ENCODE results near the gene MIEF2. TPM values are rescaled to one million over a fixed set of nuclear protein-coding genes. Genes with fewer than 3 reads are reported as not detected.
"Not testable (repeated sequence)": the region's sequence is repeated elsewhere in the genome, so short reads cannot be mapped to it uniquely, and the experiment has no call there.

MIEF2 gene
- total and polyA plus RNA-seq, 9 donors, result 12.0 to 15.5 (median 14.1) TPM

DNA sequence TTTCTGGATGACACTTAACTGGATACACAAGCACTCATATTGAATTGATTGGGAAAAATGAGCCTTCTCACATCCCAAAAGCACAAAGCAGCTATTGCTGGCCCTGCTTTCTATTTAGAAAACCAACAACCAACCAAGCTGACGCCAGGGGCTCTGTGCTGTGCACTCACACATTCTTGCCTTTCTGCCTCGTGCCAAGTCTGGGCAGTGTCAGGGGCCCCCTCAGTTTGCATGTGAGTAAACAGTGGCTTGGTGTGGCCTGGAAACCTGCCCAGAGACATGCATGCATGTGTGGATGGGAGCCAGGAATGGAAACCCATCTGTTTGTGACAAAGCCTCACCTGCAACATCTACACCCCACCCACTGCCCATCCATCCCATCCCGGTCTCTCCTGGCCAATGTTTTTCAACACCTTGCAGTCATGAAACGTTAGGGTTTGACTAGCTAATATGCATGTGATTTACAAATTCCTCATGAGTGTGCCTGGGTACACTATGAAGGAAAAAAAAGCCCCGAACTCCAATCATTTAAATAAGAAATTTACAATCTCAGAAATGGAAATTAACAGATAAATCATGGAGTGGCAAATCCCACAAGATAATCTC lies 20.4 kb downstream of the MIEF2 start:
- no peak overlapping the region for H3K27ac ChIP-seq (ENCODE audit: low read length)
- no peak for DNase-seq
- WGBS (ENCODE audit: insufficient coverage), result 83% methylated on average over 1 of the region's 5 CpGs
- H3K4me1 ChIP-seq (ENCODE audit: control insufficient read depth, insufficient read depth, low read length), result peaks cover 9% of the 10 kb centered on the region
- peaks cover 81% of the 10 kb centered on the region for H3K36me3 ChIP-seq (ENCODE audit: control insufficient read depth, insufficient read depth, low read length)
- H3K9me3 ChIP-seq (replicated peaks; ENCODE audit: control insufficient read depth, low read depth, low read length), result no peaks in the 10 kb centered on the region
- no peaks in the 10 kb centered on the region for H3K27me3 ChIP-seq (ENCODE audit: control insufficient read depth, insufficient read depth, low read length)
- no peak overlapping the region for H3K4me3 ChIP-seq (ENCODE audit: low read length)

DNA sequence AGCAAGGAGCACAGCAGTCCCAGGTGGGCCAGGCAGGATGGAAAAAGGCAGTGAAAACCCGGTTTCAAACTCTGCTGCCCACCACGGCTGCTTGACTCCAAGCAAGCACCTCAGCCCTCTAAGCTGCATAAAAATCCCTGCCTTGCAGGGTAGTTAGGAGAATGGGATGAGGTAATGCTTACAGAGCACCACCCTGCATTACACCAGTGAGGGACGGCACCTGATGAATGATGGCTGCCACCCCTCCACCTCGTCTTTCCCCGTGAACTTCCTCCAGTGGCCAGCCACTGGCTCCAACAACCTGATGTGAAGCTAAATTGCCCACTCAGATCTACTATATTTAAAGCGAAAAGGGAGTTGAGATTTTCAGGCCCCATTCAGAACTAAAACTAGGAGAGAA lies 21.3 kb downstream of the MIEF2 start:
- Histone ChIP-seq H3K9me3 (replicated peaks; ENCODE audit: control insufficient read depth, low read depth, low read length) (no peaks in the 10 kb centered on the region), H3K36me3 (ENCODE audit: control insufficient read depth, insufficient read depth, low read length) (peaks cover 77% of the 10 kb centered on the region), H3K27ac (ENCODE audit: low read length) (no peak overlapping the region), H3K4me1 (ENCODE audit: control insufficient read depth, insufficient read depth, low read length) (peaks cover 7% of the 10 kb centered on the region), H3K4me3 (ENCODE audit: low read length) (no peak overlapping the region), H3K27me3 (ENCODE audit: control insufficient read depth, insufficient read depth, low read length) (no peaks in the 10 kb centered on the region)
- DNase-seq, result no peak
- WGBS (ENCODE audit: insufficient coverage), result no CpG with 5 or more reads among the region's 6 CpGs

DNA sequence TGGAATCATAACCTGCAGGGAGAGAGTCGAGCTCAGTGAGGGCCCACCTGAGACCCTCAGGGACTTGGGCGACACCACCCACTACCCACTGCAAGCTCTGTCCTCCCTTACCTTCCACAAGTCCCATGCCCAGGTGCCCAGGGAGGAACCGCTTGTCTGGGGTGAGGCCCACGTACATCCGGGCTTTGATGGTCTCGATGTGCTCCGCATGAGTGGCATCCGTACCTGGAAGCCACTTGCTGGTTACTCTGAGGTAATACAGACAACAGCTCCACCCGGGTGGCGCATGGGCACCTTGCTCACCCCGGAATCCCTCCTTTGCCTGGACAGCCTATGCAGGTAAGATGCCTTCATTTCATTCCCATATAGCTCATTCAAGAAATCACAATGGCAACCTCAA lies 24.8 kb downstream of the MIEF2 start:
- Histone ChIP-seq H3K36me3 (ENCODE audit: control insufficient read depth, insufficient read depth, low read length) (peaks cover 77% of the 10 kb centered on the region), H3K9me3 (replicated peaks; ENCODE audit: control insufficient read depth, low read depth, low read length) (no peaks in the 10 kb centered on the region), H3K4me1 (ENCODE audit: control insufficient read depth, insufficient read depth, low read length) (no peaks in the 10 kb centered on the region), H3K27me3 (ENCODE audit: control insufficient read depth, insufficient read depth, low read length) (no peaks in the 10 kb centered on the region), H3K4me3 (ENCODE audit: low read length) (no peak overlapping the region), H3K27ac (ENCODE audit: low read length) (no peak overlapping the region)
- WGBS (ENCODE audit: insufficient coverage), result 98% methylated on average over 11 of the region's 11 CpGs
- no peak for DNase-seq

DNA sequence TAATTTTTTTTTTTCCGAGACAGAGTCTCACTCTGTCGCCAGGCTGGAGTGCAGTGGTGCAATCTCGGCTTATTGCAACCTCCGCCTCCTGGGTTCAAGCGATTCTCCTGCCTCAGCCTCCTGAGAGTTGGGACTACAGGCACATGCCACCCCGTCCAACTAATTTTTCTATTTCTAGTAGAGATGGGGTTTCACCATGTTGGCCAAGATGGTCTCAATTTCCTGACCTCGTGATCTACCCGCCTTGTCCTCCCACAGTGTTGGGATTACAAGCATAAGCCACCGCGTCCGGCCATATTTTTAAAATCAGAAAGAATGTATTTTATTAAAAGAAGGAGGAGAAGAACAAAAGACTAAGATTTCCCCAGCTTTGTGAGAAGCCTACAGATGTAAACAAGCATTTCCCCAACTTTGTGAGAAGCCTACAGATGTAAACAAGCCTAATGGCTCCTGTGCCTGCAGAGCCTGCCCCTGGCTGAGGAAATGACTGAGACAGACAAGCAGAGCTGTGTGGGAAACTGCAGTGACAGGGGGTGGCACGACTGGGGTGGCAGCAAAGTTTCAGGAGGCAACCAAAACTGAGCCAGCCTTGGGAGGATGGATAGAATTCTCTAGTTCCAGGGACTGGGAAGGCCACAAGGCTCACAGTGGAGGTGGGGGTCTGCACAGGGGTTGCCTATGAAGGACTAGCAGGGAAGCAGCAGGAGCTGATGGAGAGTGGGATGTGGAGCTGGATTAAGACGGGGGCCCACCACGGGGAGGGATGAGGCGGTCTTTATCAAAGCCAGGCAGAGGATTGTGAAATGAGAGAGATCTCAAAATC lies 31.5 kb downstream of the MIEF2 start:
- Histone ChIP-seq H3K4me3 (ENCODE audit: low read length) (no peak overlapping the region), H3K9me3 (replicated peaks; ENCODE audit: control insufficient read depth, low read depth, low read length) (no peaks in the 10 kb centered on the region), H3K4me1 (ENCODE audit: control insufficient read depth, insufficient read depth, low read length) (no peaks in the 10 kb centered on the region), H3K27ac (ENCODE audit: low read length) (no peak overlapping the region), H3K36me3 (ENCODE audit: control insufficient read depth, insufficient read depth, low read length) (peaks cover 58% of the 10 kb centered on the region), H3K27me3 (ENCODE audit: control insufficient read depth, insufficient read depth, low read length) (no peaks in the 10 kb centered on the region)
- 65% methylated on average over 2 of the region's 15 CpGs for WGBS (ENCODE audit: insufficient coverage)
- no peak for DNase-seq

DNA sequence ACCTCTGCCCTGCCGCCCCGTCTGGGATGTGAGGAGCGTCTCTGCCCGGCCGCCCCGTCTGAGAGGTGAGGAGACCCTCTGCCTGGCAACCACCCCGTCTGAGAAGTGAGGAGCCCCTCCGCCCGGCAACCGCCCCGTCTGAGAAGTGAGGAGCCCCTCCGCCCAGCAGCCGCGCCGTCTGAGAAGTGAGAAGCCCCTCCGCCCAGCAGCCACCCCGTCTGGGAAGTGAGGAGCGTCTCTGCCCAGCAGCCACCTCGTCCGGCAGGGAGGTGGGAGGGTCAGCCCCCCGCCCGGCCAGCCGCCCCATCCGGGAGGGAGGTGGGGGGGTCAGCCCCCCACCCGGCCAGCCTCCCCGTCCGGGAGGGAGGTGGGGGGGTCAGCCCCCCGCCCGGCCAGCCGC lies 37.6 kb downstream of the MIEF2 start:
- peaks cover 45% of the 10 kb centered on the region for H3K36me3 ChIP-seq (ENCODE audit: control insufficient read depth, insufficient read depth, low read length)
- WGBS (ENCODE audit: insufficient coverage), result 94% methylated on average over 6 of the region's 30 CpGs
- not testable (repeated sequence) for H3K9me3 ChIP-seq (replicated peaks; ENCODE audit: control insufficient read depth, low read depth, low read length)

DNA sequence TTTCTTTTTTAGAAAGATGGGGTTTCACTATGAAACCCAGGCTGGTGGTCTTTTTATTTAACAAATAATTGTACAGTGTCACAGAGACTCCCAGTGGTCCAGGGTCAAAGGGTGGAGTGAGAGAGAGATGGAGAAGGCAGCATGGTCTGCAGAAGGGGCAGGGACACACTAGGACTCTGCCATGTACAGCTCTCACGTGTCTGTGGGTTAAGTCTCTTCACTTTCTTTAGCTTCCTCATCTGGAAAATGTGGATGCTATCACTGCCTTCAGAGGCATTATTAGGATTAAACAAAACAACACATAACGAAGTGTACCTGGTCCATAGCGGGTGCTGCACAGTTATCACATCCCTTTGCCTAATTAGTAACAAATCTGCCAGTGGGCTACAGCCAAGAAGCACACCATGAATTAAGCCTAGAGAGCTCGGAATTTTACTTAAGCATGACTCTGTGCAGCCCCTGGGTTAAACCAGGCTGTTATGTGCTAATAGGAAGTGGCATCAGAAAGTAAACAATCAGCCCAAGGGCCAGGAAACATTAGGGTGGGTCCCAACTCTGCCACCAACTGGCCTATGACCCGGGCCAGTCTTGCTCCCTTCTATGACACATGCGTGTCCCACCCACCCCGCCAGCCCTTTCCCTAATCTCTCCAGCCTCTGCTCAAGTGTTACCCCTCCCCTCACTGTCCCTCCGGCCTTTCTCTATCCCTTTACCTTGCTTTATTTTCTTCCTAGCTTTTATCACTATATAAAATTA lies 40.4 kb downstream of the MIEF2 start:
- Histone ChIP-seq H3K27me3 (ENCODE audit: control insufficient read depth, insufficient read depth, low read length) (no peaks in the 10 kb centered on the region), H3K36me3 (ENCODE audit: control insufficient read depth, insufficient read depth, low read length) (peaks cover 48% of the 10 kb centered on the region), H3K4me3 (ENCODE audit: low read length) (no peak overlapping the region), H3K9me3 (replicated peaks; ENCODE audit: control insufficient read depth, low read depth, low read length) (no peaks in the 10 kb centered on the region), H3K27ac (ENCODE audit: low read length) (no peak overlapping the region), H3K4me1 (ENCODE audit: control insufficient read depth, insufficient read depth, low read length) (no peaks in the 10 kb centered on the region)
- 86% methylated on average over 8 of the region's 8 CpGs for WGBS (ENCODE audit: insufficient coverage)
- DNase-seq, result no peak

More for the DNA sequence above, 37.6 kb downstream of the MIEF2 start:
- not testable (repeated sequence) for H3K4me1 ChIP-seq (ENCODE audit: control insufficient read depth, insufficient read depth, low read length); H3K4me3 ChIP-seq (ENCODE audit: low read length); H3K27ac ChIP-seq (ENCODE audit: low read length); DNase-seq; H3K27me3 ChIP-seq (ENCODE audit: control insufficient read depth, insufficient read depth, low read length)

DNA sequence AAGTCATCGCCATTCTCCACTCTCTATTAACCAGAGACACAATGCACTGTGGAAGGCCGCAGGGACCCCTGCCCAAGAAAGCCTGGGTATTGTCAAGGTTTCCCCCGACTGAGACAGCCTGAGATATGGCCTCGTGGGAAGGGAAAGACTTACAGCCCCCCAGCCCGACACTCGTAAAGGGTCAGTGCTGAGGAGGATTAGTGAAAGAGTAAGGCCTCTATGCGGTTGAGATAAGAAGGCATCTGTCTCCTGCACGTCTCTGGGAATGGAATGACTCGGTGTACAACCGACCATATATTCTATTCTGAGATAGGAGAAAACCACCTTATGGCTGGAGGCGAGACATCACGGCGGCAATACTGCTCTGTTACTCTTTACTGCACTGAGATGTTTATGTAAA lies 42.7 kb downstream of the MIEF2 start:
- peaks cover 65% of the 10 kb centered on the region for H3K36me3 ChIP-seq (ENCODE audit: control insufficient read depth, insufficient read depth, low read length)
- DNase-seq; H3K4me3 ChIP-seq (ENCODE audit: low read length); H3K9me3 ChIP-seq (replicated peaks; ENCODE audit: control insufficient read depth, low read depth, low read length); H3K4me1 ChIP-seq (ENCODE audit: control insufficient read depth, insufficient read depth, low read length); H3K27ac ChIP-seq (ENCODE audit: low read length); H3K27me3 ChIP-seq (ENCODE audit: control insufficient read depth, insufficient read depth, low read length): not testable (repeated sequence)
- 46% methylated on average over 4 of the region's 13 CpGs for WGBS (ENCODE audit: insufficient coverage)

DNA sequence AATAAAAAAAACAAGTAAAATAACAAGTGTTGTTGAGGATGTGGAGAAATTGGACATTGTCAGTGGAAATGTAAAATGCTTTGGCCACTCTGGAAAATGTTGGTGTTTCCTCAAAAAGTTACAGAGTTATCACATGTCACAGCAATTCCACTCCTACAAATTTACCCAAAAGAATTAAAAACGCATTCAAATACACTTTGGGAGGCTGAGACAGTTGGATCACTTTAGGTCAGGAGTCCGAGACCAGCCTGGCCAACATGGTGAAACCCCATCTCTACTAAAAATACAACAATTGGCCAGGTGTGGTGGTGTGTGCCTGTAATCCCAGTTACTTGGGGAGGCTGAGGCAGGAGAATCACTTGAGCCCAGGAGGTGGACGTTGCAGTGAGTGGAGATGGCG lies 48.7 kb downstream of the MIEF2 start:
- Histone ChIP-seq H3K4me3 (ENCODE audit: low read length) (no peak overlapping the region), H3K36me3 (ENCODE audit: control insufficient read depth, insufficient read depth, low read length) (peaks cover 46% of the 10 kb centered on the region), H3K9me3 (replicated peaks; ENCODE audit: control insufficient read depth, low read depth, low read length) (no peaks in the 10 kb centered on the region), H3K27me3 (ENCODE audit: control insufficient read depth, insufficient read depth, low read length) (no peaks in the 10 kb centered on the region), H3K27ac (ENCODE audit: low read length) (no peak overlapping the region), H3K4me1 (ENCODE audit: control insufficient read depth, insufficient read depth, low read length) (peaks cover 12% of the 10 kb centered on the region)
- DNase-seq, result no peak
- 100% methylated on average over 1 of the region's 4 CpGs for WGBS (ENCODE audit: insufficient coverage)

DNA sequence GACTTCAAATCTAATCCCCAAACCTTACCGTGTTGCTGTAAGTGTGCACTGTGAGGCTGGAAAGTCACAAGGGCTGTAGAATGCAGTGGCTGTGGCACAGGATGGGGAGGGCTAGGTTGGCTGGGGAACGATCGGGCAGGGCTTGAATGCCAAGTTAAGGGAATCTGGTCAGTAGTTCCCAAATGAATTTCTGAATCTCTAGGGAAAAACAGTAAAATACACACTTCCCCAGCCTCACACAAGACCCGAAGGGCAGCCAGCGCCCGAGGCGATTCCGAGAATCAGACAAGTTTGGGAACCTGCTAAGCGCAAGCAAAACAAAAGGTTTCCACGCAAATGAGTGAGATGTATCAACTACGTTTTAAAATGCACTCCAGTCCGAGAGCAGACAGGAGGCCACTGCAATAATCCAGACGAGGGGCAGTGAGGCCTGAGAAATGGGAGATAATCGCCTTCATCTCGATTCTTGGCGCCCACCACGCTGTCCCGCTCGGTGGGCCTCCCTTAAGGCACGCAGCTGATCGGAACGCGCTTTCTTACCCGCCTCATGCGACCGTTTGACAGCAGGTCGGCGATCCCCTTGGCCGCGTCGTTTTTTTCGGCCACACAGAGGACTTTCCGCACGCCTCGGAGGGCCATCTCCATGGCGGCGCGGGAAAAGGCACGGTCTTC lies 53.7 kb downstream of the MIEF2 start:
- H3K27me3 ChIP-seq (ENCODE audit: control insufficient read depth, insufficient read depth, low read length), result no peaks in the 10 kb centered on the region
- 0% methylated on average over 35 of the region's 39 CpGs for WGBS (ENCODE audit: insufficient coverage)
- peak; percentile 26 for DNase-seq
- H3K9me3 ChIP-seq (replicated peaks; ENCODE audit: control insufficient read depth, low read depth, low read length), result no peaks in the 10 kb centered on the region
- peak overlapping the region; percentile 83 for H3K4me3 ChIP-seq (ENCODE audit: low read length)
- peaks cover 44% of the 10 kb centered on the region for H3K4me1 ChIP-seq (ENCODE audit: control insufficient read depth, insufficient read depth, low read length)
- H3K27ac ChIP-seq (ENCODE audit: low read length), result peak overlapping the region; percentile 87
- peaks cover 48% of the 10 kb centered on the region for H3K36me3 ChIP-seq (ENCODE audit: control insufficient read depth, insufficient read depth, low read length)
